Endothelial cell (in vitro differentiated cells): ENCODE measurements around the gene GALNT14. TPM values are rescaled to one million over a fixed set of nuclear protein-coding genes. Genes with fewer than 3 reads are reported as not detected.

Experiments used
- DNase-seq: peaks from one replicate; pipeline ENCODE4 v3.0.0; 2021; ENCODE audit warnings: low spot score
- H3K27ac Mint-ChIP-seq: one replicate; pipeline ENCODE4 v1.8.0; 2021; ENCODE audit warnings: mixed read lengths, inconsistent platforms; ENCODE audit not compliant: unreplicated experiment
- H3K27me3 Mint-ChIP-seq: one replicate; pipeline ENCODE4 v1.8.0; 2021; ENCODE audit warnings: mild to moderate bottlenecking, moderate library complexity, mixed read lengths, inconsistent platforms; ENCODE audit not compliant: unreplicated experiment
- H3K36me3 Mint-ChIP-seq: one replicate; pipeline ENCODE4 v1.8.0; 2021; ENCODE audit warnings: mild to moderate bottlenecking, low read depth, mixed read lengths, inconsistent platforms; ENCODE audit not compliant: unreplicated experiment
- H3K4me1 Mint-ChIP-seq: one replicate; pipeline ENCODE4 v1.8.0; 2021; ENCODE audit warnings: mild to moderate bottlenecking, mixed read lengths, inconsistent platforms; ENCODE audit not compliant: unreplicated experiment
- H3K4me3 Mint-ChIP-seq: one replicate; pipeline ENCODE4 v1.8.0; 2021; ENCODE audit warnings: mild to moderate bottlenecking, mixed read lengths, inconsistent platforms; ENCODE audit not compliant: unreplicated experiment
- H3K9me3 Mint-ChIP-seq: one replicate; pipeline ENCODE4 v1.8.0; 2021; ENCODE audit warnings: mixed read lengths, inconsistent platforms; ENCODE audit not compliant: unreplicated experiment
- CTCF ChIP-seq: fragments of 200-600 bp; sonication (generic); IDR thresholded peaks from one replicate; pipeline ENCODE4 v1.5.0; 2021; ENCODE audit warnings: antibody characterized with exemption; ENCODE audit not compliant: unreplicated experiment
- total RNA-seq: library from RNA; stranded (reverse); fragmentation: NEBNext Ultra II Directional; extraction: Animal tissue kit (Norgen Biotek cat#: 25700); gene quantifications from one replicate; pipeline ENCODE4 v1.2.1, GENCODE V29; 2021; ENCODE audit not compliant: unreplicated experiment

GALNT14 gene
- total RNA-seq, 1 donor from 2014 or later = 16.8 TPM

DNA sequence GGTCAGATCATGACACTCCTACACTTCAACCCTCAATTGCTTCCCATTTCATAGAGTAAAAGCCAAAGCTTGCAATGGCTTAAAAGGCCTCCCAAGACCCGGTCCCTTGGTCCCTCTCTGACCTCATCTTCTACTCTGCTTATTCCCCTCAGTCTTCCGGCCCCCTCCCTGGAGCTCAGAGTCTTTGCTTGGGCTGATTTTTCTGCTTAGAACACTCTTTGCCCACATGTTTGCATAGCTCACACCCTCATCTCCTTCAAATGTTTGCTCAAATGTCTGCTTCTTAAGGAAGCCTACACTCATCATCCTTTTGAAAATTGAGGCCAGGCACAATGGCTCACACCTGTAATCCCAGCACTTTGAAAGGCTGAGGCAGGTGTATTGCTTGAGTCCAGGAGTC, 265.4 kb downstream of the GALNT14 start:
- Mint-ChIP-seq H3K4me1 (no peaks in the 10 kb centered on the region), H3K27me3 (no peaks in the 10 kb centered on the region), H3K9me3 (no peaks in the 10 kb centered on the region), H3K36me3 (no peaks in the 10 kb centered on the region), H3K4me3 (no peak overlapping the region), H3K27ac (no peak overlapping the region)
- TF ChIP-seq CTCF = no peak
- no peak for DNase-seq

DNA sequence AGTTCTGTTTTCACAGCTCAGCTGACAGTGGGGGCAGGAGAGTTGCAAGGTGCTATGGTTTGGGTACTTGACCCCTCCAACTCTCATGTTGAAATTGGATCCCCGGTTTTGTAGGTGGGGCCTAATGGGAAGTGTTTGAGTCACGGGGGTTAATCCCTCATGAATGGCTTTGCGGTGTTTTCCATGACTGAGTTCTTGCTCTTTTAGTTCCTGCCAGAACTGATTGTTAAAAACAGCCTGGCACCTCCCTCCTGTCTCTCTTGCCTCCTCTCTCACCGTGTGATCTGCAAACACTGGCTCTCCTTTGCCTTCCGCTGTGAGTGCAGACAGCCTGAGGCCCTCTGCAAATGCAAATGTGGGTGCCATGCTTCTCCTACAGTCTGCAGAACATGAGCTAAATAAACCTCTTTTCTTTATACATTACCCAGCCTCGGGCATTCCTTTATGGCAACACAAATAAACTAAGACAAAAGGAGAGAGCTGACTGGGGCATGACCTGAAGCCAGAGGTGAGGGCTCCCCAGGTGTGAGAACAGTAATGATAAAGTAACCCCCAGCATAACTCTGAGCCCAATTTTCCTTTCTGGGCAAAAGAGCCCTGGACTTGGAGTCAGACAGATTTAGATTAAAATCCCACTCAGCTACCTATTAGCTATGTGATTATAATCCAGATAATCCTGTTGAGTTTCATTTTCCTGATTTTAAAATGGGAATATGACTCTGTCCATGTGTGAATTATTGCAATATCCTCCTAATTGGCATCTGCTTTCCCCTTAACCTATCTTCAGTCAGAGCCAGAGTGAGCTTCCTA, 266.1 kb downstream of the GALNT14 start:
- DNase-seq = no peak
- Mint-ChIP-seq H3K4me1 (no peaks in the 10 kb centered on the region), H3K36me3 (no peaks in the 10 kb centered on the region), H3K27ac (no peak overlapping the region), H3K27me3 (no peaks in the 10 kb centered on the region), H3K4me3 (no peak overlapping the region), H3K9me3 (no peaks in the 10 kb centered on the region)
- no peak for TF ChIP-seq CTCF

DNA sequence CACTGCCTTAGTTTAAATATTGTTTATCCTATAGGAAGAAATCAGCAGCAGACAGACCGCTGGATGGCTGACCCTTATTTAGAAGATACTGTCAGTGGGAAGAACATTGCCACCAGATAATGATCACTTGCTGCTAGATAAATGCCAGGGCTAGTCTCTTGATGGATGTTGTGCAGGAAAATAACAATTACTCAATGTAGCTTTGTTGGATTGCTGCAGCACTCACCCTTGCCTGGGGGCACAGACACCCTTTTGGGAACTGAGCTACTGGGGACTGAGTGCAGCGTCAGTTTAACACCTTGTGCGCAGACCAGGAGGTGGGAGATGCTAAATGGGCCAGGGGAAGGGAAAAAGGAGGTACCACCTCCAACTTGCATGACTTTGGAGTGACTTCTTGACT, 266.8 kb downstream of the GALNT14 start:
- Mint-ChIP-seq H3K27ac (no peak overlapping the region), H3K36me3 (no peaks in the 10 kb centered on the region), H3K27me3 (no peaks in the 10 kb centered on the region), H3K9me3 (no peaks in the 10 kb centered on the region), H3K4me3 (no peak overlapping the region), H3K4me1 (no peaks in the 10 kb centered on the region)
- no peak for TF ChIP-seq CTCF
- no peak for DNase-seq

GRCh38 chr2:30869988-30870387, 268.3 kb downstream of the GALNT14 start:
- H3K4me1 Mint-ChIP-seq = no peaks in the 10 kb centered on the region
- H3K27ac Mint-ChIP-seq = no peak overlapping the region
- DNase-seq = no peak
- peaks cover 2% of the 10 kb centered on the region for H3K27me3 Mint-ChIP-seq
- no peak for TF ChIP-seq CTCF
- no peak overlapping the region for H3K4me3 Mint-ChIP-seq
- no peaks in the 10 kb centered on the region for H3K9me3 Mint-ChIP-seq
- no peaks in the 10 kb centered on the region for H3K36me3 Mint-ChIP-seq

- no peak for DNase-seq
- Mint-ChIP-seq H3K9me3 (no peaks in the 10 kb centered on the region), H3K36me3 (no peaks in the 10 kb centered on the region), H3K4me3 (no peak overlapping the region), H3K27ac (no peak overlapping the region), H3K4me1 (no peaks in the 10 kb centered on the region), H3K27me3 (peaks cover 2% of the 10 kb centered on the region)
- no peak for TF ChIP-seq CTCF
These were observed 270.9 kb downstream of the GALNT14 start for GRCh38 chr2:30867385-30867784.
